Measurements from ENCODE around the gene MANEA.
"Not testable (repeated sequence)": the region's sequence is repeated elsewhere in the genome, so short reads cannot be mapped to it uniquely, and the experiment has no call there.

Gene MANEA

GRCh38 chr6:95577304-95578105 is at the start of gene MANEA:
Gene MANEA (plus strand): TSS chr6:95577535. CDS start chr6:95586440, 8,905 bp downstream.
- DNase-seq, result peak; percentile 74 to 80

- no peak for DNase-seq
Observed at GRCh38 chr6:95529762-95530161, 47.6 kb upstream of the MANEA start.

GRCh38 chr6:95530176-95530819 is 47.0 kb upstream of the MANEA start:
- no peak for DNase-seq

DNA sequence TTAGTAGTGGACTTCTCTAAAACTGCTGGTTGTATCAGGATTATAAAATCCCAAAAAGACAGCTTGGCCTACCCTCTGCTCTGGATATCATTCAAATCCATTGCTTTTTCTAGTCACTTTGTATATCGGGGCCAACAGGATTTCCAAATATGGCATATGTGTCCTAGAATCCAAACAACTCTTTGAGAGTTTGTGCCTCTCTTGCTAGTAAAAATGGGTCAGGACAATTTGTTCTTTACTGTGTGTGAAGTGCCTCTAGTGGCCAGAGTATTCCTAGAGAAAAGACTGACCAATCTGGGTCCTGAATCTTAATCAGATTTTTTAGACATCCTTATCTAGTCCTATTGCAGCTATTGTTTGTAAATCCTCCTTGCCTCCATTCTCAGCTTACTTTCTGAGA is 33.5 kb upstream of the MANEA start:
- DNase-seq, result no peak

DNA sequence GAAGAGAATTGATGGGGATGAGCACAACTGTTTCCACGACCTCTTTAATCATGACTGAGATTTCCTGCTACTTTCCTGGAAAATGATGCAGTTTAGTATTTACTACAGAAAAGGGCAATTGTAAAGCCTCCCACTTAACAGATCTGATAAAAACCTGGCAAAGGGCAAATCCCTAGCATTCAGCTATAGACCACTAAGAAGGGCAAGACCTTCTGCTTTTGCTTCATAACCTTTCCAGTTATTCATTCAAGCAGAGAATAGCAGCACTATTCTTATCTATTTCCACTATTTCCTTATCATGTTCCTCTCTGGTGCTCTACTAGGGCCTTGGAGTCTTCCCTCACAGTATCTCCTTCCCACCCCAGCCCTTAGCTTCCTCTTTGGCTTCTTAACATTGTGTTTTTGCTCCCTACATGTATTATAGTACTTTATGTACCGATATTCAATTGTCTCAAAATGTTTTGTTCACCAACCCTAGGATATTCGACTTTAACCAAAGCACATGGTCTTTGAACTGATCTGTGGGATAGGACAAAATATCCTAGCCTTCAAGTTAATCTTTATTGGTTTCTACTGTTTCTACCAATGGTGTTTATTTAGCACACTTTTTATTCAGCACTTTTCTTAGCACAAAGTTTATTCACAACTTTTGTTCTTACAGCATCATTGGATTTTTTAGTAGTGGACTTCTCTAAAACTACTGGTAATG is 32.7 kb upstream of the MANEA start:
- DNase-seq, result no peak

DNA sequence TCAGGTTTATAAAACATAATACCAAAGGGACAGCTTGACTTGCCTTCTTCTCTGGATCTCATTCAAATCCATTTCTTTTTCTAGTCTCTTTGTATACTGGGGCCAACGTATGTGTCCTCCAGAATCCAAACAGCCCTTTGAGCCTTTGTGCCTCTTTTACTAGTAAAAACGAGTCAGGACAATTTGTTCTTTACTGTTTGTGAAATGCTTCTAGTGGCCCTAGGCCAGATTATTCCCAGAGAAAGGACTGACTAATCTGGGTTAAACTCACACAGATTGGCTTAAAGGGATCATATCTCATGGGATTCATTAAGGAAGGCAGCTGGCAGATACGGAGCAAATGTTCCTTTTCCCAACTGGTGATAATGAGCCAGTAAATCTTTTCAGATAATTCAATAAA is 32.1 kb upstream of the MANEA start:
- no peak for DNase-seq

- no peak for DNase-seq
Observed at GRCh38 chr6:95545686-95546085, 31.6 kb upstream of the MANEA start.

DNA sequence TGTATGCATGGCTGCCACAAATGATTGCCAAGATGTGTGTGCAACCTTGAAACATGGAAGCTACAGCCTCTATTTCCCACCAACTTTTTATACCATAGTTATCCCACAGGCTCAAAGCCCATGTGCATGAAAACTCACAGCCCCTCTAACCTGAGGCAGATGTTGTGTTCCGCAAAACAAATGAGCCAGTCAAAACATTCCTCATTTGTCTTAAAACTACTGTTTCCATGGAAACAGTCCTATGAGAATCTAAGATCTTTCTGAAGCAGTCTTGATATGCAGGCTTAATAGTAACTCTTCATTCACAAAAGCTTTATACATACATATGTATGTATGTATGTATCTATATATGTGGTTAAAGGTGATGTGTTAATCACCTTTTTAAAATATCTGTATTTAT is 31.2 kb upstream of the MANEA start:
- DNase-seq, result no peak

GRCh38 chr6:95547043-95547442 is 30.3 kb upstream of the MANEA start:
- DNase-seq, result no peak

- no peak for DNase-seq
Observed at GRCh38 chr6:95548188-95548786, 29.0 kb upstream of the MANEA start.

DNA sequence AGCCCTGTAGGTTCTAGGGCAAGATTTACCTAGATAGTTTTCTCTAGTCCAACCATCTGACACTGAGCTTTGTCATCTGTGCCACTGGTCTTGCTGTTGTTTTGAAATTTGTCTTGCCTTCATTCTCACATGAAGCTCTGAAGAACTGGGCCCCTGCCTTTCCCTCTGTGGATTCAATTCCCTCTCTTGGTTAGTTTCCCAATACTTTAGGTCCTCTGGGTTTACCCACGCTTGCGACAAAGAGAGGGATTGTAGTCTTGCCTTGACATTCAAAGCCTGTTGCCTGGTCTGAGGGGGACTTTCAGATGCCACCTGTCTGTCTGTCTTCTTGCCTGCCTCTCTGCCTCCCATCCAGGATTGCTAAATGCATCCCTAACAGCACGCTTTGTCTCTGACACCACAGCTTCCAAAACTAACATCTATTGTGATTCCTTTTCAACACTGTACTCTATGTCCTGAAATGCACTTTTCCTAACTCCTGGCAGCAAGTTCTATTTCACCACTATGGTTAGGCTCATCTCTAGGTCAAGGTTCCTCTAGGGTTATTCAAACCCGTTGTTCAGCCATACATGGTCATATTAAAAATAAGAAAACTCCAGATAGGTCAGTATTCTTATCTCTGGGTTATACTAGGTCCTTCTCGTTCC is 25.5 kb upstream of the MANEA start:
- no peak for DNase-seq

DNA sequence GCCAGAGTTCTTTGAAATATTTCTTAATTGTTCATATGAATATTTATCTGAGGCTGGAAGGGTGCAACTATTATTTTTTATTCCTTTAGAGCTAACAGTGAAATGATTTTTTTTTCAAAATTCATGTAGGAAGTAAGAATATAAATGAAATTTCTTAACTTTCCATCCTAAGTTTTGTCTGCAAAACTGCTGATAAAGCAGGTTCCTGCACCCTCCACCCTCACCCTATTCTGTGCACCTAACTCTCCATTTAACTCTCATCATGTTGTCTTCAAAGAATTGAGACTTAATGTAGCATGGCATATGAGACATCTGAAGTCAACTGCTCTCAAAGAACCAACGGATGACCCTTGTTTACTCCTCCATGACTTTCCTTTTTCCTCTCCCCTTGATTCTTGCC is 23.5 kb upstream of the MANEA start:
- no peak for DNase-seq

DNA sequence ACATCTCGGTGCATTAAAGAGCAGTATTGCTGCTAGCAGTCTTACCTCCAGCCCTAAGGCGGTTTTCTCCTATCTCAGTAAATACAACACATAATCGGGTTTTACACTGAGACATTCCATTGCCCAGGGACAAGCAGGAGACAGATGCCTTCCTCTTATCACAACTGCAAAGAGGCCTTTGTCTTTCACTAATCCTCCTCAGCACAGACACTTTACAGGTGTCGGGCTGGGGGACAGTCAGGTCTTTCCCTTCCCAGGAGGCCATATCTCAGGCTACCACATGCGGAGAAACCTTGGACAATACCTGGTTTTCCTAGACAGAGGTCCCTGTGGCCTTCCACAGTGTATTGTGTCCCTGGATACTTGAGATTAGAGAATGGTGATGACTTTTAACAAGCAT is 16.4 kb upstream of the MANEA start:
- not testable (repeated sequence) for DNase-seq

- DNase-seq, result no peak
Observed at GRCh38 chr6:95569560-95569959, 7.8 kb upstream of the MANEA start.

DNA sequence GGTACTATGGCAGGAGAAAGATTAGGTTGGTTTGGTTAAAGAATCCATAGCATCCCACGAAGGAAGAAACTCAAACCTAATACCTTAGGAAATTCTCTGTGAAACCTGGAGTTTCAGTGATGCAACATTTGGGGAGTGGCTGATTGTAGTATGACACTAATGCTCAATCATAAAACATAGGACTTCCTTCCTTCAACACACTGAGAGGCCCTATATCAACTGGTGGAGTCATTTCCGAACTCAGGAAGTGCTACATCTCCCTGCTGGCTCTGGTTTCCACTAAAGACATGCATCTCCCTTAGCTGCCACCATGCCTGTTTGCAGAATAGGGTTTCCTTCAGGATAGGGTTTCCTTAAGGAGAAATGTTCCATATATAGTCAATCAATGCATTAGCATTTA is 5.2 kb upstream of the MANEA start:
- peak; percentile 10 to 20 for DNase-seq

DNA sequence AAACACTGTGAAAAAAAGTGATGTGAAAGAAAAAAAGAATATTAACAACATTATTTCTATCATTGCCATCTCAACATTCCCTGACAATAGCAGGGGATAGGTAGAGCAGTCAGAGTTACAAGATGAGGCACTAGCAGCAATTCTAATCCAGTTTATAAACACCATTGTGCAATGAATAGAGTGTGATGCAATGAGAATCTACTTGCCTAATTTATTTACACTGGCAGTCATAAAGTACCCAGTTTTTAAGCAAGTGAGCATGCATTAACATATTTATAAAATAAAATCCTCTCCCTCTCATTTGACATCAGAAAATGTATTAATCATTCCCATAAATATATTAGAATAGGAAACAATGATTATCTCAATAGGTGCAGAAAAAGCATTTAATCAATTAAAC is 2.5 kb upstream of the MANEA start:
- peak; percentile 49 to 83 for DNase-seq

DNA sequence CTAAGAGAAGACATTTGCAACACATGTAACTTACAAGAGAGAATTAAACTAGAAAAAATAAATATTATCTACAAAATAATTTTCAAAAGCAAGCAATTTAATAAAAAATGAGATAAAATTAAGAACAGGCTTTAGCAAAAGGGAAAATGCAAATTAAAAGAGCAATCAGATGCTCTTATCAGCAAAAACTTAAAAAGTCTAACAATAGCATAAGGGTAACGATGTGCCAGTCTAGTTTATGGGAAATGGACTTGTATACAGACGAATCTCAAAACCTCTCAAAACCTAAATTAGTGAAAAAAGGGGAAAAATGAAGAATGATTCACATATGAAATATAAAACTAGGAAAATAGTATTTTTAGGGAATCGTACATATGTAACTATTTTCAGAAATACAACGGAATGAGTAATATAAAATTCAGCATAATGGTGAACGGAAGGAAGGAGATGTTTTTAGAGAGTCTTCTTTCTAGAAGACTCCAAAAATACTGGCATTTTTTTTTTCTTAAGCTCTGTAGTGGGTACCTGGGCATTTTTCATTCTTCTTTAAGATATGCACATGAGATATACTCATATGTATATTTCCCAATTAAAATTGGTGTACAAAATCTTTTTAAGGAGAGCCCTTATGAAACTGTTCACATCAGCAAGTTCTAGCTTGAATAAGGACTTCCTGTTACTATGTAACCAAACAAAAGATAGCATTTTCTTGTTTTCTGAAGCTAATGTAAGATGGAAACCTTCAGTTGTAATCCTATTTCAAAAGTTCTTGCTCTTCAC is 927 bp upstream of the MANEA start:
- DNase-seq, result peak; percentile 41 to 43

GRCh38 chr6:95576998-95577303 is 384 bp upstream of the MANEA start:
- DNase-seq, result no peak

DNA sequence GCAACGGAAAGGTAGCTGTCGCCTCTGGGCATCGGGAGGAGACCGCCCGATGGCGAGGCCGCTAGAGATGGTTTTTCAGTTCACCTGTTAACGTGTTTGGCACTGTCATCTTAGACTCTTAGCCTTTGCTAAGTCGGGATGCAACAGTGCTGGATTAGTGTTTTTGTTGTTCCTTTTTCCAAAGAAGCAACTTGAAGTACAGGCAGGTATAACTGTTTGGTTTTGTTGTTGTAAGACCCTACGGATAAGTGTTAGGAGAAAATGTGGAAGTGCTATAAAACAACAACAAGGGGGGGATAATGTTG is 723 bp downstream of the MANEA start:
- peak in 1 of 2 donors; percentile 6 for DNase-seq

DNA sequence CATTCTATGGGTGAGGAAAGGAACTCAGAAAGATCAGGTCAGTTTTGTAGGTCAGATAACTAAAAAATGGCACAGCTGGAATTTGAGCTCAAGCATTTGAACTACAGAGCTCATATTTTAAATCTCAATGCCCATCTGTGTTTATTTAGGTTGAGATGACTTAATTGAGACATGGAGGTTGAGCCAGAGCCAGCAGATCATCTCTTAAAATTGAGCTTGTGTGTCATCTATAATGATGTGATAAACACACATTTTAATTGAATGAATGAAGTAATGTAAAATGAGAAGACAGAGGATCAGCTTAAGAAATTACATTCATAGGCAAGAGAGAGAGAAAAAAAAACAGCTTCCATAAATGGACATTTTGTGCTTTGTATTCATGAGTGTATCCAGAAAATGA is 3.7 kb downstream of the MANEA start:
- DNase-seq, result no peak

DNA sequence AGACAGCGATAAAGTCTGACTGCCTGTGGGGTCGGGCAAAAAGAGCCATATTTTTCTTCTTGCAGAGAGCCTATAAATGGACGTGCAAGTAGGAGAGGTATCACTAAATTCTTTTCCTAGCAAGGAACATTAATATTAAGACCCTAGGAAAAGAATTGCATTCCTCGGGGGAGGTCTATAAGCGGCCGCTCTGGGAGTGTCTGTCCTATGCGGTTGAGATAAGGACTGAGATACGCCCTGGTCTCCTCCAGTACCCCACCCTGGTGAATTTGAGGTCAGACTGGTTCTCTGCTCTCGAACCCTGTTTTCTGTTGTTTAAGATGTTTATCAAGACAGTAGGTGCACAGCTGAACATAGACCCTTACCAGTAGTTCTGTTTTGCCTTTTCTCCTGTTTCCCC is 6.9 kb downstream of the MANEA start:
- not testable (repeated sequence) for DNase-seq

GRCh38 chr6:95587989-95588388 is 10.7 kb downstream of the MANEA start:
- no peak for DNase-seq

GRCh38 chr6:95589067-95589466 is 11.7 kb downstream of the MANEA start:
- DNase-seq, result no peak
